Suppressor macrophage treated with lipopolysaccharide for 1 hour (primary cell): ENCODE measurements around the gene MCRIP1.
"Not testable (repeated sequence)": the region's sequence is repeated elsewhere in the genome, so short reads cannot be mapped to it uniquely, and the experiment has no call there.

Experiments used
- DNase-seq, 3 donors: peaks; one replicate each; pipeline ENCODE4 v3.0.0-alpha.2; 2020 to 2022

Gene MCRIP1

GRCh38 chr17:81840826-81841778, 8.0 kb upstream of the MCRIP1 start:
- DNase-seq: peak in 1 of 3 donors; percentile 24

GRCh38 chr17:81840059-81840458, 7.0 kb upstream of the MCRIP1 start:
- not testable (repeated sequence) for DNase-seq

GRCh38 chr17:81839301-81839700, 6.2 kb upstream of the MCRIP1 start:
- DNase-seq: no peak

- no peak for DNase-seq
Measured at GRCh38 chr17:81838753-81839255, 5.7 kb upstream of the MCRIP1 start.

GRCh38 chr17:81837641-81838040, 4.5 kb upstream of the MCRIP1 start:
- DNase-seq: peak; percentile 75 to 88 (median 83)

- DNase-seq: no peak
Measured at GRCh38 chr17:81834831-81835267, 1.8 kb upstream of the MCRIP1 start, which contains the start of gene PPP1R27. PPP1R27 (minus strand) TSS chr17:81835050; CDS start chr17:81834953, 97 bp downstream.

- DNase-seq: no peak
Measured at GRCh38 chr17:81833921-81834830, 1.1 kb upstream of the MCRIP1 start.

- peak; percentile 42 to 68 (median 50) for DNase-seq
Measured at GRCh38 chr17:81832608-81833159, 407 bp downstream of the MCRIP1 start.

- DNase-seq: peak; percentile 91 to 96 (median 92)
Measured at GRCh38 chr17:81831957-81832607, 1.0 kb downstream of the MCRIP1 start.

- DNase-seq: no peak
Measured at GRCh38 chr17:81831563-81831956, 1.5 kb downstream of the MCRIP1 start.

GRCh38 chr17:81829858-81830257, 3.2 kb downstream of the MCRIP1 start:
- DNase-seq: no peak

GRCh38 chr17:81828656-81829055, 4.4 kb downstream of the MCRIP1 start:
- no peak for DNase-seq

- no peak for DNase-seq
Measured at GRCh38 chr17:81825841-81826466, 7.1 kb downstream of the MCRIP1 start.

GRCh38 chr17:81824595-81824994, 8.5 kb downstream of the MCRIP1 start:
- no peak for DNase-seq

- no peak for DNase-seq
Measured at GRCh38 chr17:81823820-81824550, 9.1 kb downstream of the MCRIP1 start.

GRCh38 chr17:81822996-81823819, 9.9 kb downstream of the MCRIP1 start:
- DNase-seq: no peak

GRCh38 chr17:81822312-81822637, 10.8 kb downstream of the MCRIP1 start:
- no peak for DNase-seq

GRCh38 chr17:81821603-81822311, 11.3 kb downstream of the MCRIP1 start:
- peak; percentile 74 to 86 (median 81) for DNase-seq

- no peak for DNase-seq
Measured at GRCh38 chr17:81821147-81821546, 11.9 kb downstream of the MCRIP1 start.
